ENCODE measurements around the gene RHOC. TPM values are rescaled to one million over a fixed set of nuclear protein-coding genes. Genes with fewer than 3 reads are reported as not detected.

Gene RHOC
- total and polyA plus RNA-seq, 2 experiments from 2014 or later: 257 to 358 TPM

- no peak overlapping the region for H3K27ac ChIP-seq
- H3K4me3 ChIP-seq: no peak overlapping the region
- H3K4me1 ChIP-seq (ENCODE audit: low read depth): no peaks in the 10 kb centered on the region
- TF ChIP-seq CTCF (IDR thresholded peaks at IDR 0.05; ENCODE audit: low read depth, low read length): no peak
- no peak for DNase-seq (ENCODE audit: low read depth in 1 of 2, low spot score in 1 of 2)
- H3K27me3 ChIP-seq: no peaks in the 10 kb centered on the region
- no peaks in the 10 kb centered on the region for H3K9me3 ChIP-seq (ENCODE audit: low read depth)
- peaks cover 61% of the 10 kb centered on the region for H3K36me3 ChIP-seq
Observed at GRCh38 chr1:112665857-112666256, 41.1 kb downstream of the RHOC start.

- Histone ChIP-seq H3K27me3 (no peaks in the 10 kb centered on the region), H3K36me3 (peaks cover 63% of the 10 kb centered on the region), H3K4me1 (ENCODE audit: low read depth) (no peaks in the 10 kb centered on the region), H3K27ac (no peak overlapping the region), H3K9me3 (ENCODE audit: low read depth) (no peaks in the 10 kb centered on the region), H3K4me3 (no peak overlapping the region)
- DNase-seq (ENCODE audit: low read depth in 1 of 2, low spot score in 1 of 2): no peak
- no peak for TF ChIP-seq CTCF (IDR thresholded peaks at IDR 0.05; ENCODE audit: low read depth, low read length)
Observed at GRCh38 chr1:112651205-112651604, 55.7 kb downstream of the RHOC start.

Other genes starting within 250 kb of the RHOC start
- 0.74 and 1.2 TPM in 2 replicates for gene WNT2B, start 198.2 kb downstream of the RHOC start, total RNA-seq
- 1.1 and 1.5 TPM in 2 replicates for gene WNT2B, start 198.2 kb downstream of the RHOC start, polyA plus RNA-seq
- 15.5 and 19.7 TPM in 2 replicates for gene ST7L, start 88.0 kb downstream of the RHOC start, total RNA-seq
- 26.6 and 27.1 TPM in 2 replicates for gene ST7L, start 88.0 kb downstream of the RHOC start, polyA plus RNA-seq
- gene CAPZA1, start 87.3 kb downstream of the RHOC start, total RNA-seq: 94.9 and 102 TPM in 2 replicates
- gene CAPZA1, start 87.3 kb downstream of the RHOC start, polyA plus RNA-seq: 122 and 130 TPM in 2 replicates
- 78.2 and 96.2 TPM in 2 replicates for gene MOV10, start 32.5 kb downstream of the RHOC start, total RNA-seq
- gene MOV10, start 32.5 kb downstream of the RHOC start, polyA plus RNA-seq: 62.0 and 86.0 TPM in 2 replicates
- gene PPM1J, start 8.2 kb upstream of the RHOC start, total RNA-seq: 13.2 and 21.9 TPM in 2 replicates
- gene PPM1J, start 8.2 kb upstream of the RHOC start, polyA plus RNA-seq: 20.1 and 28.6 TPM in 2 replicates
- gene SLC16A1, start 249.1 kb upstream of the RHOC start, total RNA-seq: 130 and 137 TPM in 2 replicates
- gene SLC16A1, start 249.1 kb upstream of the RHOC start, polyA plus RNA-seq: 146 and 163 TPM in 2 replicates

Data from cardiac muscle cell (in vitro differentiated cells and primary cell).